Transverse colon (tissue), 4 donors: ENCODE measurements around the gene SMG6. TPM values are rescaled to one million over a fixed set of nuclear protein-coding genes. Genes with fewer than 3 reads are reported as not detected.

Source experiments
- DNase-seq: peaks from one replicate; pipeline ENCODE4 v3.0.0-alpha.2; 2019
- H3K27ac ChIP-seq, 4 donors: fragments of 200-600 bp; sonication (generic); 2 replicates each; pipeline ENCODE4 v1.5.1; 2016 to 2018; ENCODE audit warnings: inconsistent platforms in 4 of 4
- H3K27me3 ChIP-seq: fragments of 200-600 bp; sonication (generic); 2 replicates; pipeline ENCODE4 v1.5.1; 2017; ENCODE audit warnings: inconsistent platforms
- H3K36me3 ChIP-seq, 4 donors: fragments of 200-600 bp; sonication (generic); 2 replicates each; pipeline ENCODE4 v1.5.1; 2017 to 2019; ENCODE audit warnings: inconsistent platforms in 4 of 4
- H3K4me1 ChIP-seq, 4 donors: fragments of 200-600 bp; sonication (generic); 2 replicates each; pipeline ENCODE4 v1.5.1; 2017 to 2020; ENCODE audit warnings: inconsistent platforms in 4 of 4
- H3K4me3 ChIP-seq, 4 donors: fragments of 200-600 bp; sonication (generic); 1 replicate in 1 of 4; 2 replicates in 3 of 4; pipeline versions ENCODE4 v1.5.1 to v1.6.1; 2017 to 2019; ENCODE audit warnings: inconsistent platforms in 4 of 4
- H3K9me3 ChIP-seq, 2 donors: fragments of 200-600 bp; sonication (generic); 2 replicates each; pipeline ENCODE4 v1.5.1; 2017 to 2019; ENCODE audit warnings: inconsistent platforms in 2 of 2
- EP300 ChIP-seq: sonication (generic); formaldehyde crosslinking; IDR thresholded peaks from one replicate; pipeline ENCODE4 v1.6.1; 2017; ENCODE audit warnings: antibody characterized with exemption, low read depth
- POLR2A ChIP-seq: fragments of 450-650 bp; IDR thresholded peaks from one replicate; pipeline ENCODE4 v1.6.1; 2016; ENCODE audit warnings: antibody characterized with exemption, mild to moderate bottlenecking, moderate library complexity
- POLR2AphosphoS5 ChIP-seq, 3 donors: sonication (generic); formaldehyde crosslinking; IDR thresholded peaks; one replicate each; pipeline ENCODE4 v1.6.1; 2016; ENCODE audit warnings: antibody characterized with exemption in 3 of 3
- WGBS, 2 donors: methylation state at CpG; one replicate each; pipeline ENCODE4 v1.1.5; 2018; ENCODE audit warnings: low coverage in 1 of 2; 5-methylcytosine and 5-hydroxymethylcytosine counted together
- in situ Hi-C, 4 donors: fragments of 200-750 bp; cut with MboI; loops; one replicate each; pipeline versions ENCODE4 v1.15.0 to v1.15.1; 2017; ENCODE audit warnings: low sequenced_read_pairs in 3 of 4, low pct_ligation_motif_present in 1 of 4, low pct_unique_long_range_greater_than_20kb in 1 of 4
- intact Hi-C: fragments of 100-400 bp; cut with DNase I; formaldehyde crosslinking; loops from one replicate; pipeline ENCODE4 v1.15.1; 2023; ENCODE audit warnings: low total_unique reads
- total RNA-seq, 4 donors: library from RNA; depleted of rRNA; stranded (reverse); fragments of >200 nt; gene quantifications; one replicate each; pipeline ENCODE4 v1.1.0, GENCODE V29; 2016
- TF ChIP-seq, protein P1 (sequence below), 5 experiments: fragments of 200-600 bp in 3 of 5; fragments of 450-650 bp in 2 of 5; sonication (generic) in 3 of 5; IDR thresholded peaks; 1 replicate in 2 of 5; 2 replicates in 3 of 5; pipeline ENCODE4 v1.5.1; 2016 to 2017; ENCODE audit warnings: antibody characterized with exemption in 5 of 5, inconsistent platforms in 3 of 5, mild to moderate bottlenecking in 2 of 5, moderate library complexity in 1 of 5

Gene SMG6
- total RNA-seq, 4 donors from 2014 or later, result 28.6 to 112 (median 39.1) TPM

DNA sequence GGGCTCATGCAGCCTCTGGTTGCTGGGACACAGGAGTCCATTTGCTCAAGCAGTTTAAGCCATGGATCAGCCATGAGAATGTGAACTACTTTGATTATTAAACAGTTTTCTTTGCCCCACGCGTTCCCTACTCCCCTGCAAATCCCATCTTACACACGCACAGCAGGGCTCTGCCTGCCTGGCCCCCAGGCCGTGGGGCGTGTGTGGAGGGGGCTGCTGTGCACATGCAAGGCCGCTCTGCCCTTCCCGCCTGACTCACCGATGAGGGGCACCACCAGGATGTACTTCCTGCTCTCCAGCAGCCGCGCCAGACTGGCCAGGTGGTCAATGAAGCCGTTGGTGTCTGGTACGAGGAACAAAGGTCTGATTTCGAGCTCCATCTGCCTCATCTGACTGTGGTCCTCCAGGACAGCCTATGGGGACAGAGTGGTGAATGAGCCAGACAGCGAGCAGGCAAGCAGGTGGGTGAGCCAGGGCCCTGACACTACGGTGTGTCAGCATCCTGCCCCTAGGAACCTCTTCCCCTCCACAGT lies 235.0 kb downstream of the SMG6 start:
- 65% methylated on average over 15 of the region's 15 CpGs; no CpG with 5 or more reads in 1 of the 2 donors for WGBS, 2 donors
- no peaks in the 10 kb centered on the region for H3K9me3 ChIP-seq
- intact Hi-C loops, result no loop called here
- no peak overlapping the region for H3K4me3 ChIP-seq
- H3K27me3 ChIP-seq, result no peaks in the 10 kb centered on the region
- TF ChIP-seq POLR2AphosphoS5 (IDR thresholded peaks at IDR 0.05) (no peak), EP300 (no peak), POLR2A (no peak)
- TF ChIP-seq, protein P1, sequence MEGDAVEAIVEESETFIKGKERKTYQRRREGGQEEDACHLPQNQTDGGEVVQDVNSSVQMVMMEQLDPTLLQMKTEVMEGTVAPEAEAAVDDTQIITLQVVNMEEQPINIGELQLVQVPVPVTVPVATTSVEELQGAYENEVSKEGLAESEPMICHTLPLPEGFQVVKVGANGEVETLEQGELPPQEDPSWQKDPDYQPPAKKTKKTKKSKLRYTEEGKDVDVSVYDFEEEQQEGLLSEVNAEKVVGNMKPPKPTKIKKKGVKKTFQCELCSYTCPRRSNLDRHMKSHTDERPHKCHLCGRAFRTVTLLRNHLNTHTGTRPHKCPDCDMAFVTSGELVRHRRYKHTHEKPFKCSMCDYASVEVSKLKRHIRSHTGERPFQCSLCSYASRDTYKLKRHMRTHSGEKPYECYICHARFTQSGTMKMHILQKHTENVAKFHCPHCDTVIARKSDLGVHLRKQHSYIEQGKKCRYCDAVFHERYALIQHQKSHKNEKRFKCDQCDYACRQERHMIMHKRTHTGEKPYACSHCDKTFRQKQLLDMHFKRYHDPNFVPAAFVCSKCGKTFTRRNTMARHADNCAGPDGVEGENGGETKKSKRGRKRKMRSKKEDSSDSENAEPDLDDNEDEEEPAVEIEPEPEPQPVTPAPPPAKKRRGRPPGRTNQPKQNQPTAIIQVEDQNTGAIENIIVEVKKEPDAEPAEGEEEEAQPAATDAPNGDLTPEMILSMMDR (IDR thresholded peaks at IDR 0.05), result no peak
- DNase-seq, result no peak
- in situ Hi-C loops, result loop anchor here (5.0 to 25.0 kb wide), 3 partner anchors 94 to 176 kb away; no protein-coding TSS in a partner anchor
- H3K27ac ChIP-seq, result peak overlapping the region; percentile 77 to 92 (median 90)
- peaks cover 23 to 69% (median 43%) of the 10 kb centered on the region in 4 donors for H3K4me1 ChIP-seq
- H3K36me3 ChIP-seq, result peaks cover 0 to 10% (median 0%) of the 10 kb centered on the region in 4 donors

- H3K27me3 ChIP-seq, result no peaks in the 10 kb centered on the region
- no peaks in the 10 kb centered on the region for H3K9me3 ChIP-seq
- intact Hi-C loops, result no loop called here
- H3K27ac ChIP-seq, result peak overlapping the region; percentile 77 to 92 (median 90)
- no peak overlapping the region for H3K4me3 ChIP-seq
- in situ Hi-C loops, result loop anchor here (5.0 to 25.0 kb wide), 3 partner anchors 94 to 177 kb away; no protein-coding TSS in a partner anchor
- peaks cover 0 to 10% (median 0%) of the 10 kb centered on the region in 4 donors for H3K36me3 ChIP-seq
- peaks cover 24 to 75% (median 45%) of the 10 kb centered on the region in 4 donors for H3K4me1 ChIP-seq
- DNase-seq, result no peak
- 68% methylated on average over 6 of the region's 6 CpGs; no CpG with 5 or more reads in 1 of the 2 donors for WGBS, 2 donors
- TF ChIP-seq POLR2AphosphoS5 (IDR thresholded peaks at IDR 0.05), result no peak
- no peak for TF ChIP-seq POLR2A
- TF ChIP-seq EP300, result no peak
- TF ChIP-seq, protein P1 (IDR thresholded peaks at IDR 0.05), result no peak
Observed at GRCh38 chr17:2068031-2068518, 235.5 kb downstream of the SMG6 start.

DNA sequence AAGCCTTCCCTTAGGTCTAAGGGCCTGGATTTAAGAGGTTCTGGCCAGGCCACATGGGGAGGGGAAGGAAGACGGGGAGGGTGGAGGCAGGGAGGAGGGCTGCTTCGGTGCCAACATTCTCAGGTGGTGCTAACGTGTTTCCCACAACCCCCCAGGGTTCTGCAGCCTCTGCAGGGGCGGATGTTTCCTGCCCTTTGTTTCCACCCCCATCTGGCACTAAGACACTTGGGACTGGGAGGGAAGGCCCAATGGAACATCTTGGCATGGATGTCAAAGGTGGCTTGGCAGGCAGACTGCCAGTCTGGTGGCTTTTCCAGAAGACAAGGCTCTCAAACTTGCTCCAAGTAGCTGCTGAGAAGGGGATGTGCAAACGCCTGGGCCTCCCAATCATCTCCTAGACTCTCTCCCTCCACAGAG lies 236.0 kb downstream of the SMG6 start:
- H3K4me3 ChIP-seq, result no peak overlapping the region
- in situ Hi-C loops (loop anchor here (5.0 to 25.0 kb wide), 3 partner anchors 95 to 177 kb away; no protein-coding TSS in a partner anchor), intact Hi-C loops (no loop called here)
- no peak for TF ChIP-seq POLR2A
- TF ChIP-seq POLR2AphosphoS5 (IDR thresholded peaks at IDR 0.05), result no peak
- TF ChIP-seq, protein P1 (IDR thresholded peaks at IDR 0.05), result no peak
- TF ChIP-seq EP300, result no peak
- peaks cover 0 to 10% (median 0%) of the 10 kb centered on the region in 4 donors for H3K36me3 ChIP-seq
- H3K9me3 ChIP-seq, result no peaks in the 10 kb centered on the region
- no peak for DNase-seq
- WGBS, 2 donors, result 61% methylated on average over 5 of the region's 5 CpGs; no CpG with 5 or more reads in 1 of the 2 donors
- H3K27me3 ChIP-seq, result no peaks in the 10 kb centered on the region
- peak overlapping the region; percentile 77 to 92 (median 90) for H3K27ac ChIP-seq
- H3K4me1 ChIP-seq, result peaks cover 24 to 79% (median 47%) of the 10 kb centered on the region in 4 donors

DNA sequence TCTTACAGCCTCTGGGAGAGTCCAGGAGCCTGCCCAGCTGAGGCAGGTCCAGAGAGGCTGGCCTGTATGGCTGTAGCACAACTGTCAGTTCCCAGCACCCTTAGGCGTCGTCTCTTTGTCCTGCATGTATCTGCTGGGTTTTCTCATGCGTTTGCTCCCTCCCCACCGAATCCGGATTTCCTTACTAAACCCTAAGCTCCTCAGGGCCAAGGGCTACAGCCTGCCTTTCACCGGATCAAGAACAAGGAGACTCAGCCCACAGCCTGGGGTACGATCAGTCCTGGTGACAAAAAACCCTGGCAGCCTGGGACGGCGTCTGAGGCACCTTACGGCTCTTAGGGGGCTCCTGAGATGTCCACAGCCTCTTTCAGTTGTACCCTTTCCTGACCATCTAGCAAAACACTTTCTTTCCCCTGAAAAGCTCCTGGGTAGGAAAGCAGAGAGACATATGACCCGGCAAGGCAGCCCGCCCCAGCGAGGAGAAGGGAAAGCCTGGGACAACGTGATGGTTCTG lies 236.5 kb downstream of the SMG6 start:
- in situ Hi-C loops, result loop anchor here (5.0 to 25.0 kb wide), 3 partner anchors 95 to 178 kb away; no protein-coding TSS in a partner anchor

More for the DNA sequence above, 236.5 kb downstream of the SMG6 start:
- intact Hi-C loops, result no loop called here
- H3K27ac ChIP-seq, result peak overlapping the region; percentile 77 to 92 (median 90)
- no peak overlapping the region for H3K4me3 ChIP-seq
- WGBS, 2 donors, result 40 to 83% methylated on average over 2 to 14 of the region's 14 CpGs
- H3K27me3 ChIP-seq, result no peaks in the 10 kb centered on the region
- H3K4me1 ChIP-seq, result peaks cover 24 to 79% (median 49%) of the 10 kb centered on the region in 4 donors
- H3K9me3 ChIP-seq, result no peaks in the 10 kb centered on the region
- TF ChIP-seq, protein P1 (IDR thresholded peaks at IDR 0.05), result no peak
- TF ChIP-seq EP300 (no peak), POLR2AphosphoS5 (IDR thresholded peaks at IDR 0.05) (no peak), POLR2A (no peak)
- DNase-seq, result no peak
- H3K36me3 ChIP-seq, result peaks cover 0 to 10% (median 0%) of the 10 kb centered on the region in 4 donors
